Measurements from ENCODE around the gene UBE3D. TPM values are rescaled to one million over a fixed set of nuclear protein-coding genes. Genes with fewer than 3 reads are reported as not detected.

UBE3D gene
- total RNA-seq, 6 experiments from 2014 or later = 2.7 to 7.0 (median 3.8) TPM

DNA sequence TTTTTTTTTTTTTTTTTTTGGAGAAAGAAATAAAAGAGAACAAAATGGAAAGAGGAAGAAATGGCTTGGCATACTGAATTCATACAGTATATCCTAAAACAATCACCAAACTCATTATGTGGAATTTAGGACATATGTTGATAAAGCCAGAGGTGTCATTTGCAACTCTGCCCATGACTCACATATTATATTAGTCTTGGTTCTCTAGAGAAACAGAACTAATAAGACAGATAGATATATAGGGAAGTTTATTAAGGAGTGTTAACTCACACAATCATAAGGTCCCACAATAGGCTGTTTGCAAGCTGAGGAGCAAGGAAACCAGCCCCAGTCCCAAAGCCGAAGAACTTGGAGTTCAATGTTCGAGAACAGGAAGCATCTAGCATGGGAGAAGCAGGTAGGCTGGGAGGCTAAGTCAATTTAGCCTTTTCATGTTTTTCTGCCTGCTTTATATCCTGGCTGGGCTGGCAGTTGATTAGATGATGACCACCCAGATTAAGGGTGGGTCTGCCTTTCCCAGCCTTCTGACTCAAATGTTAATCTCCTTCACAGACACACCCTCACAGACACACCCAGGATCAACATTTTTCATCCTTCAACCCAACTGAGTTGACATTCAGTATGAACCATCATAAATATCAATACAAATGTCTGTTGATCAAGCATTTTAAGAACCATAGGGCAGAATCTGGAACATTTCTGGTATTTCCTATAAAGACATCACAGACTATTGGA, 102.3 kb downstream of the UBE3D start:
- H3K36me3 Mint-ChIP-seq (ENCODE audit: low read depth) = no peaks in the 10 kb centered on the region
- no peak for DNase-seq
- H3K27ac Mint-ChIP-seq = no peak overlapping the region
- no peak for TF ChIP-seq CTCF (IDR thresholded peaks at IDR 0.05)
- no peaks in the 10 kb centered on the region; the same call in 1 of the 2 replicates for H3K27me3 Mint-ChIP-seq (ENCODE audit: insufficient read depth)
- H3K4me1 Mint-ChIP-seq (ENCODE audit: low read depth) = peaks cover 31% of the 10 kb centered on the region
- no peak overlapping the region for H3K4me3 Mint-ChIP-seq
- no peaks in the 10 kb centered on the region for H3K9me3 Mint-ChIP-seq

DNA sequence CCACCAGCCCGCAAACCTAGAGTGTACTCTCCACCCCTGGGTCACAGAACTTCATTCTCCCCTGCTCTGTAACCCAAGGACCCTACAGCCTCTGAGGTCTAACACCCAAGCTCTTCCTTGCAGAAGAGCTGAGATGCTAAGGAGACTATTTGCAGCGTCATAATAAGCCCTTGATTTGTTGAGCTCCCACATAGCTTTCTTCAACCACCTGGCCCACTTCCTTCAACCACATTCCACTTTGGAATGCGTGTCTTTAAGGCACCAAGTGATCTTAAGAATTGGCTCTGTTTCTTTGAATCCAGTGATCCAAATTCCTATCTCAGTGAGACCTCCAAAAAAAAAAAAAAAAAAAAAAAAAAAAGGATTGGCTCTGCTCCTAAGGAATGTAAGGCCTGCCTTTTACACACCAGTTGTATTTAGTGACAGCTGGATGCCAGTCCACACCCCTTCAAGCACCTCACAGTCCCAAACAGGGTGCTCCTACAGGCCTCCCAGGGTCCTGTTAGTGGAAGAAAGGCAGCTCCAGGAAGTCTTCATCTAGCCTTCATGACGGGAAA, 106.2 kb downstream of the UBE3D start:
- H3K27me3 Mint-ChIP-seq (ENCODE audit: insufficient read depth) = no peaks in the 10 kb centered on the region; the same call in 1 of the 2 replicates
- peak overlapping the region; percentile 27 for H3K4me3 Mint-ChIP-seq
- H3K9me3 Mint-ChIP-seq = no peaks in the 10 kb centered on the region
- peaks cover 69% of the 10 kb centered on the region for H3K4me1 Mint-ChIP-seq (ENCODE audit: low read depth)
- peak; percentile 57 for DNase-seq
- no peak for TF ChIP-seq CTCF (IDR thresholded peaks at IDR 0.05)
- peak overlapping the region; percentile 71 for H3K27ac Mint-ChIP-seq
- no peaks in the 10 kb centered on the region for H3K36me3 Mint-ChIP-seq (ENCODE audit: low read depth)

- H3K9me3 Mint-ChIP-seq = no peaks in the 10 kb centered on the region
- no peaks in the 10 kb centered on the region; the same call in 1 of the 2 replicates for H3K27me3 Mint-ChIP-seq (ENCODE audit: insufficient read depth)
- no peak overlapping the region for H3K27ac Mint-ChIP-seq
- DNase-seq = no peak
- TF ChIP-seq CTCF (IDR thresholded peaks at IDR 0.05) = no peak
- no peaks in the 10 kb centered on the region for H3K36me3 Mint-ChIP-seq (ENCODE audit: low read depth)
- H3K4me3 Mint-ChIP-seq = no peak overlapping the region
- H3K4me1 Mint-ChIP-seq (ENCODE audit: low read depth) = peaks cover 73% of the 10 kb centered on the region
Observed at GRCh38 chr6:82958551-82958950, 107.1 kb downstream of the UBE3D start.

- no peak for TF ChIP-seq CTCF (IDR thresholded peaks at IDR 0.05)
- Mint-ChIP-seq H3K36me3 (ENCODE audit: low read depth) (no peaks in the 10 kb centered on the region), H3K27ac (peak overlapping the region; percentile 76), H3K27me3 (ENCODE audit: insufficient read depth) (no peaks in the 10 kb centered on the region; the same call in 1 of the 2 replicates), H3K4me1 (ENCODE audit: low read depth) (peaks cover 74% of the 10 kb centered on the region), H3K9me3 (no peaks in the 10 kb centered on the region), H3K4me3 (peak overlapping the region; percentile 57)
- DNase-seq = no peak
Observed at GRCh38 chr6:82957868-82958245, 107.8 kb downstream of the UBE3D start.

GRCh38 chr6:82957171-82957867, 108.3 kb downstream of the UBE3D start:
- Mint-ChIP-seq H3K36me3 (ENCODE audit: low read depth) (no peaks in the 10 kb centered on the region), H3K9me3 (no peaks in the 10 kb centered on the region), H3K27me3 (ENCODE audit: insufficient read depth) (no peaks in the 10 kb centered on the region; the same call in 1 of the 2 replicates), H3K27ac (peak overlapping the region; percentile 76), H3K4me1 (ENCODE audit: low read depth) (peaks cover 74% of the 10 kb centered on the region), H3K4me3 (peak overlapping the region; percentile 57)
- DNase-seq = no peak
- no peak for TF ChIP-seq CTCF (IDR thresholded peaks at IDR 0.05)
